ENCODE results near the gene LRGUK. TPM values are rescaled to one million over a fixed set of nuclear protein-coding genes. Genes with fewer than 3 reads are reported as not detected.
A peak's percentile ranks its signal among the peaks of the same experiment; 100 is the strongest.
"Not testable (repeated sequence)": the region's sequence is repeated elsewhere in the genome, so short reads cannot be mapped to it uniquely, and the experiment has no call there.

LRGUK gene, protein sequence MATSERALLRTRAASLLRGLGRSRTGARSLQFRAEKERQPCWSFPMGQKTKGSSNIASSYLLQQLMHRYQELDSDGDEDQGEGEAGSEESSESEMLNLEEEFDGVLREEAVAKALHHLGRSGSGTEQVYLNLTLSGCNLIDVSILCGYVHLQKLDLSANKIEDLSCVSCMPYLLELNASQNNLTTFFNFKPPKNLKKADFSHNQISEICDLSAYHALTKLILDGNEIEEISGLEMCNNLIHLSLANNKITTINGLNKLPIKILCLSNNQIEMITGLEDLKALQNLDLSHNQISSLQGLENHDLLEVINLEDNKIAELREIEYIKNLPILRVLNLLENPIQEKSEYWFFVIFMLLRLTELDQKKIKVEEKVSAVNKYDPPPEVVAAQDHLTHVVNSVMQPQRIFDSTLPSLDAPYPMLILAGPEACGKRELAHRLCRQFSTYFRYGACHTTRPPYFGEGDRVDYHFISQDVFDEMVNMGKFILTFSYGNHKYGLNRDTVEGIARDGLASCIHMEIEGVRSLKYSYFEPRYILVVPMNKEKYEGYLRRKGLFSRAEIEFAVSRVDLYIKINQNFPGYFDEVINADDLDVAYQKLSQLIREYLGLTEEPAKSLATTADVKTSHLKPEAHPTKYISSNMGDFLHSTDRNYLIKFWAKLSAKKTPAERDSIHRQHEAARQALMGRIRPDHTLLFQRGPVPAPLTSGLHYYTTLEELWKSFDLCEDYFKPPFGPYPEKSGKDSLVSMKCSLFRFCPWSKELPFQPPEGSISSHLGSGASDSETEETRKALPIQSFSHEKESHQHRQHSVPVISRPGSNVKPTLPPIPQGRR
- under 1 TPM in 5 of 6 experiments, not detected in 1; 0.13 to 0.37 (median 0.31) TPM for total RNA-seq
- long read RNA-seq = 0 reads

DNA sequence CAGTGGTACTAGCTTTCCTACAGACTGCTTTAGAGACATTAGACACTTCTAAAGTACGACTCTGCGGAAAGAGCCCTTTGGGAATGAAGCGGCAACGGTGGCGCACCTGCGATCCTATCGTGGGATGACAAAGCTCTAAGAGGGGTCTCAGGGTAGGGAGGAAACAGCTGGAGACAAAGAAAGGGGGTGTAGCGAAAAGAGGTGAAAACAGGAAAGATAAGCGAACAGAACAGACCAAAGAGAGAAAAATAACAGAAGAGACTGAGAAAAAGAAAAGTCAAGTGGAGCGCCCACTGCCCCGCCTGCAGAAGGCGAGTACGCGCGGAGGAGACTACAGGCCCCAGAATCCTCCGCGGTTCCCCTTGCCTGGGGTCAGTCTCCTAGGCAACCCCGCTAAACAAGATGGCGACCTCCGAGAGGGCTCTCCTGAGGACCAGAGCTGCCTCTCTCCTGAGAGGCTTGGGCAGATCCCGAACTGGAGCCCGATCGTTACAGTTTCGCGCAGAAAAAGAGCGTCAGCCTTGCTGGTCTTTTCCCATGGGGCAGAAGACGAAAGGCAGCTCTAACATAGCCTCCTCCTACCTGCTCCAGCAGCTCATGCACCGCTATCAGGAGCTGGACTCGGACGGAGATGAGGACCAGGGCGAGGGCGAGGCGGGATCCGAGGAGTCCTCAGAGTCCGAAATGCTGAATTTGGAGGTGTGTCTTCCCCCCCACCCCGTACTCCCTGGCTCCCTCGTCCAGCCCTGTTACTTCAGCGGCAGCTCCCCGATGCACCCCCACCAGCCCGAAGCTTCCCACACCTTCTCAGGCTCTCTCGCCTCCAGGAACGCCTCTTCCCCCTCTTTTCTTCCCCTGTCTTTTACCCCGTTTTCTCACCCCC lies at the start of gene LRGUK:
LRGUK (plus strand) TSS at position 375 of the 883 bp plus-strand sequence; CDS start at position 403, 28 bp downstream.
- DNase-seq = peak; percentile 84 to 88 (median 85)
- H3K36me3 ChIP-seq = no peaks in the 10 kb centered on the region
- TF ChIP-seq CTCF (IDR thresholded peaks at IDR 0.05) (no peak), POLR2A (IDR thresholded peaks at IDR 0.05) (no peak)
- H3K27ac ChIP-seq = no peak within 1 kb of the TSS
- H3K27me3 ChIP-seq = no peaks in the 10 kb centered on the region
- H3K9me3 ChIP-seq = no peaks in the 10 kb centered on the region
- WGBS (ENCODE audit: insufficient coverage, low coverage, low lambda C conversion rate, missing lambda C conversion rate) = under 1% methylated on average over 29 of the region's 43 CpGs
- ATAC-seq = peak; percentile 100
- intact Hi-C loops (cut with DNase I) = no loop called here
- peaks cover 0 to 4% (median 0%) of the 10 kb centered on the region in 4 donors for H3K4me1 ChIP-seq
- H3K4me3 ChIP-seq = peak within 1 kb of the TSS; percentile 48 to 75 (median 55)

DNA sequence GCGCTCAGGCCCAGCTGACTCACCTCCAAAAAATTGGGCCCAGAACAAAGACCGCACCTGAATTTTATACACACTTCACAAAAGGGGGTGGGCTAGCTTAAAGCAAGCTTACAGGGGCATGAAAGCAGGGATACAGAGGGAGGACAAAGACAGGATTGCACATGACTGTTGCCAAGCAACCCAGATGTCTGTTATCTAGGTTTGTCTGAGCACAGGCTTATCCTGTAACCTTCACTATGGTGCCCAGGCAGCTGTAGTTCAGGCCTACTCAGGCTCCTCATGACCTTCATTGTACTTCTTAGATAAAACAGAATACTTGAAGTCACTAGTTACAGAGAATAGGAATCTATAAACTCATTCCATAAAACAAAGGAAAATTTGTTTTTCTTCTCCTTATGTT lies 49.6 kb upstream of the LRGUK start:
- H3K4me3 ChIP-seq; DNase-seq; H3K9me3 ChIP-seq; H3K4me1 ChIP-seq; H3K36me3 ChIP-seq; H3K27ac ChIP-seq; ATAC-seq; H3K27me3 ChIP-seq; intact Hi-C loops (cut with DNase I): not testable (repeated sequence)
- WGBS (ENCODE audit: insufficient coverage, low coverage, low lambda C conversion rate, missing lambda C conversion rate) = 100% methylated on average over 1 of the region's 2 CpGs

- Histone ChIP-seq H3K9me3 (no peaks in the 10 kb centered on the region), H3K27ac (no peak overlapping the region), H3K36me3 (no peaks in the 10 kb centered on the region), H3K4me1 (no peaks in the 10 kb centered on the region), H3K4me3 (no peak overlapping the region), H3K27me3 (no peaks in the 10 kb centered on the region)
- ATAC-seq = peak; percentile 14 to 71 (median 21)
- no peak for TF ChIP-seq CTCF (IDR thresholded peaks at IDR 0.05)
- TF ChIP-seq POLR2A (IDR thresholded peaks at IDR 0.05) = no peak
- DNase-seq = no peak
- intact Hi-C loops (cut with DNase I) = no loop called here
- WGBS (ENCODE audit: insufficient coverage, low coverage, low lambda C conversion rate, missing lambda C conversion rate) = 49% methylated on average over 2 of the region's 2 CpGs
Measured at GRCh38 chr7:134078991-134079390, 48.1 kb upstream of the LRGUK start.

DNA sequence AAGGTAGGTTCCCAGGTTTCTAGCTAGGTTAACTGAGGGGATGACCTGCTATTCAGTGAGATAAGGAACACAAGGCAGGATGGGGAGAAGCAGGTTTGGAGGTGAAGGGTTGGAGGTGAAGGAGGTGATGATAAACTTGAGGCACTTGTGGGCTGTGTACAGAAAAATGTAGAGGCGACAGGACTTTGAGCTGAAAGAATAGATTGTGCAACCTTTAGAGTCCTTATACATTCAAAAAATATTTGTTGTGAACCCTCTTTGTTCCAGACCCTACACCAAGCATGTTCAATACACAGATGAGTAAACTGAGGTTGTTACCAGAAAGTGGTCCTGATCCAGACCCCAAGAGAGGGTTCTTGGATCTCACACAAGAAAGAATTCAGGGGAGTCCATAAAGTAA lies 45.4 kb upstream of the LRGUK start:
- H3K27ac ChIP-seq = no peak overlapping the region
- H3K4me1 ChIP-seq = no peaks in the 10 kb centered on the region
- TF ChIP-seq POLR2A (IDR thresholded peaks at IDR 0.05) (no peak), CTCF (IDR thresholded peaks at IDR 0.05) (no peak)
- ATAC-seq (no peak), DNase-seq (no peak)
- no peaks in the 10 kb centered on the region for H3K9me3 ChIP-seq
- no peaks in the 10 kb centered on the region for H3K36me3 ChIP-seq
- no peak overlapping the region for H3K4me3 ChIP-seq
- intact Hi-C loops (cut with DNase I) = no loop called here
- WGBS (ENCODE audit: insufficient coverage, low coverage, low lambda C conversion rate, missing lambda C conversion rate) = 100% methylated on average over 1 of the region's 1 CpG
- H3K27me3 ChIP-seq = no peaks in the 10 kb centered on the region

Data from right lobe of liver (tissue), 6 donors.